Astrocyte (in vitro differentiated cells and primary cell): ENCODE measurements around the gene SCYGR3. TPM values are rescaled to one million over a fixed set of nuclear protein-coding genes. Genes with fewer than 3 reads are reported as not detected.

Source experiments
- DNase-seq: peaks from one replicate; pipeline ENCODE4 v3.0.0-alpha.2; 2010; ENCODE audit warnings: low read depth
- FAIRE-seq: peaks from 2 replicates; lab custom pipeline; 2011; peaks lifted over from hg19 to GRCh38; lab: Jason Lieb, UNC
- H2AFZ ChIP-seq: 2 replicates; pipeline ENCODE4 v1.6.0; 2012; ENCODE audit warnings: low read depth, low read length, inconsistent platforms
- H3K27ac ChIP-seq: 2 replicates; pipeline ENCODE4 v1.5.1; 2011; ENCODE audit warnings: low read depth, low read length, inconsistent platforms
- H3K27me3 ChIP-seq: 2 replicates; pipeline ENCODE4 v1.6.0; 2011; ENCODE audit warnings: low read length, inconsistent platforms; ENCODE audit not compliant: insufficient read depth
- H3K36me3 ChIP-seq: 2 replicates; pipeline ENCODE4 v1.5.1; 2011; ENCODE audit warnings: low read length, inconsistent platforms; ENCODE audit not compliant: insufficient read depth
- H3K4me1 ChIP-seq: 2 replicates; pipeline ENCODE4 v1.5.1; 2011; ENCODE audit warnings: low read length, inconsistent platforms; ENCODE audit not compliant: insufficient read depth
- H3K4me2 ChIP-seq: 2 replicates; pipeline ENCODE4 v1.6.0; 2012; ENCODE audit warnings: low read length, inconsistent platforms
- H3K4me3 ChIP-seq: 2 replicates; pipeline ENCODE4 v1.5.1; 2011; ENCODE audit warnings: low read depth, mild to moderate bottlenecking, low read length, inconsistent platforms; ENCODE audit not compliant: insufficient read depth
- H3K79me2 ChIP-seq: 2 replicates; pipeline ENCODE4 v1.6.0; 2012; ENCODE audit warnings: mild to moderate bottlenecking, low read length, inconsistent platforms; ENCODE audit not compliant: insufficient read depth
- H3K9ac ChIP-seq: 2 replicates; pipeline ENCODE4 v1.6.0; 2012; ENCODE audit warnings: mild to moderate bottlenecking, low read length, inconsistent platforms
- H3K9me3 ChIP-seq: 2 replicates; pipeline ENCODE4 v1.5.1; 2012; ENCODE audit warnings: low read depth, mild to moderate bottlenecking, low read length, inconsistent platforms; ENCODE audit not compliant: insufficient read depth
- H4K20me1 ChIP-seq: 2 replicates; pipeline ENCODE4 v1.6.0; 2012; ENCODE audit warnings: low read length, inconsistent platforms; ENCODE audit not compliant: insufficient read depth
- H3K27ac Mint-ChIP-seq: one replicate; pipeline ENCODE4 v1.8.0; 2021; ENCODE audit warnings: mild to moderate bottlenecking, mixed read lengths; ENCODE audit not compliant: unreplicated experiment
- H3K27me3 Mint-ChIP-seq: one replicate; pipeline ENCODE4 v1.8.0; 2021; ENCODE audit warnings: low read depth, mixed read lengths; ENCODE audit not compliant: unreplicated experiment
- H3K36me3 Mint-ChIP-seq: one replicate; pipeline ENCODE4 v1.8.0; 2021; ENCODE audit warnings: low read depth, mixed read lengths; ENCODE audit not compliant: unreplicated experiment
- H3K4me1 Mint-ChIP-seq: one replicate; pipeline ENCODE4 v1.8.0; 2021; ENCODE audit warnings: low read depth, mixed read lengths; ENCODE audit not compliant: unreplicated experiment
- H3K4me3 Mint-ChIP-seq: one replicate; pipeline ENCODE4 v1.8.0; 2021; ENCODE audit warnings: mild to moderate bottlenecking, moderate library complexity, mixed read lengths; ENCODE audit not compliant: unreplicated experiment
- H3K9me3 Mint-ChIP-seq: one replicate; pipeline ENCODE4 v1.8.0; 2021; ENCODE audit warnings: mild to moderate bottlenecking, mixed read lengths; ENCODE audit not compliant: unreplicated experiment
- CTCF ChIP-seq: IDR thresholded peaks from 2 replicates; pipeline ENCODE4 v1.5.1; 2011; ENCODE audit warnings: low read depth, mild to moderate bottlenecking, inconsistent platforms, low read length, moderate library complexity; ENCODE audit not compliant: insufficient read depth
- EZH2 ChIP-seq: IDR thresholded peaks from 2 replicates; pipeline ENCODE4 v1.6.1; 2012; ENCODE audit warnings: mild to moderate bottlenecking, low read length, inconsistent platforms; ENCODE audit not compliant: insufficient read depth
- total RNA-seq: library from RNA; stranded (reverse); gene quantifications from 2 replicates; pipeline ENCODE4 v1.2.1, GENCODE V29; 2021

SCYGR3 gene
- total RNA-seq, 1 donor from 2014 or later, result not detected

- TF ChIP-seq CTCF (no peak), EZH2 (no peak)
- H3K4me1 Mint-ChIP-seq, result peaks cover 4% of the 10 kb centered on the region
Measured at GRCh38 chr2:227576110-227576509, 38.5 kb downstream of the SCYGR3 start.

GRCh38 chr2:227570615-227571014, 44.0 kb downstream of the SCYGR3 start:
- Mint-ChIP-seq H3K27me3 (no peaks in the 10 kb centered on the region), H3K36me3 (peaks cover 1% of the 10 kb centered on the region), H3K4me1 (peaks cover 13% of the 10 kb centered on the region), H3K27ac (peak overlapping the region; percentile 6), H3K9me3 (no peaks in the 10 kb centered on the region), H3K4me3 (no peak overlapping the region)
- FAIRE-seq, result no peak
- no peaks in the 10 kb centered on the region for H3K4me1 ChIP-seq
- no peak overlapping the region for H3K4me2 ChIP-seq
- no peaks in the 10 kb centered on the region for H4K20me1 ChIP-seq
- H3K27me3 ChIP-seq, result no peaks in the 10 kb centered on the region
- no peaks in the 10 kb centered on the region for H3K9me3 ChIP-seq
- no peaks in the 10 kb centered on the region for H3K79me2 ChIP-seq
- no peak overlapping the region for H3K27ac ChIP-seq
- TF ChIP-seq EZH2, result no peak
- H2AFZ ChIP-seq, result no peak overlapping the region
- no peaks in the 10 kb centered on the region for H3K36me3 ChIP-seq
- DNase-seq, result no peak
- H3K4me3 ChIP-seq, result no peak overlapping the region
- H3K9ac ChIP-seq, result no peak overlapping the region

More at GRCh38 chr2:227576110-227576509, 38.5 kb downstream of the SCYGR3 start:
- Histone ChIP-seq H3K9me3 (no peaks in the 10 kb centered on the region), H3K9ac (no peak overlapping the region), H2AFZ (no peak overlapping the region), H3K27ac (no peak overlapping the region), H4K20me1 (no peaks in the 10 kb centered on the region), H3K27me3 (no peaks in the 10 kb centered on the region), H3K4me3 (no peak overlapping the region), H3K4me2 (no peak overlapping the region), H3K79me2 (no peaks in the 10 kb centered on the region), H3K36me3 (no peaks in the 10 kb centered on the region), H3K4me1 (no peaks in the 10 kb centered on the region)
- DNase-seq (no peak), FAIRE-seq (no peak)
- Mint-ChIP-seq H3K4me3 (no peak overlapping the region), H3K27ac (no peak overlapping the region), H3K9me3 (no peaks in the 10 kb centered on the region), H3K36me3 (no peaks in the 10 kb centered on the region), H3K27me3 (no peaks in the 10 kb centered on the region)

- Histone ChIP-seq H3K4me3 (no peak overlapping the region), H4K20me1 (no peaks in the 10 kb centered on the region), H3K27ac (no peak overlapping the region), H3K27me3 (no peaks in the 10 kb centered on the region), H3K4me2 (no peak overlapping the region), H3K9me3 (no peaks in the 10 kb centered on the region), H3K36me3 (no peaks in the 10 kb centered on the region), H2AFZ (no peak overlapping the region), H3K4me1 (no peaks in the 10 kb centered on the region), H3K79me2 (no peaks in the 10 kb centered on the region), H3K9ac (no peak overlapping the region)
- no peak for FAIRE-seq
- Mint-ChIP-seq H3K27me3 (no peaks in the 10 kb centered on the region), H3K36me3 (peaks cover 5% of the 10 kb centered on the region), H3K9me3 (no peaks in the 10 kb centered on the region), H3K4me3 (no peak overlapping the region), H3K27ac (no peak overlapping the region), H3K4me1 (peaks cover 13% of the 10 kb centered on the region)
- TF ChIP-seq CTCF (no peak), EZH2 (no peak)
- no peak for DNase-seq
Measured at GRCh38 chr2:227568852-227569169, 45.8 kb downstream of the SCYGR3 start.
